B cell (primary cell): ENCODE results near the gene TXNRD1. TPM values are rescaled to one million over a fixed set of nuclear protein-coding genes. Genes with fewer than 3 reads are reported as not detected.

Source experiments
- ATAC-seq: fragments of 200-7000 bp; cut with Tn5 transposase; one replicate; pipeline ENCODE4 v1.10.0; 2021; ENCODE audit warnings: low read depth, mild to moderate bottlenecking, moderate number of reproducible peaks, moderate library complexity
- CTCF ChIA-PET: fragments of 350-600 bp; sonication (Branson Sonifier 250); formaldehyde crosslinking; loops from one replicate; lab custom pipeline; 2021; ENCODE audit warnings: antibody characterized with exemption, inconsistent platforms; lab: Charles Lee
- POLR2A ChIA-PET: fragments of 350-600 bp; sonication (Branson Sonifier 250); formaldehyde crosslinking; loops from one replicate; lab custom pipeline; 2021; ENCODE audit warnings: antibody characterized with exemption; lab: Charles Lee
- DNase-seq: peaks from one replicate; pipeline ENCODE4 v3.0.0; 2013
- H2AFZ ChIP-seq: 2 replicates; pipeline ENCODE4 v1.6.1; 2012; ENCODE audit warnings: mild to moderate bottlenecking, low read depth, low read length; ENCODE audit not compliant: insufficient read depth, poor library complexity, severe bottlenecking
- H3K27ac ChIP-seq, 2 donors: 1 replicate in 1 of 2; 2 replicates in 1 of 2; pipeline ENCODE4 v1.5.1; 2012 to 2013; ENCODE audit warnings: low read length in 2 of 2, mild to moderate bottlenecking in 2 of 2, moderate library complexity in 1 of 2
- H3K27me3 ChIP-seq, 4 experiments: fragments of 200-600 bp in 1 of 4; sonication (generic) in 1 of 4; replicated peaks in 1 of 4; 1 replicate in 2 of 4; 2 replicates in 2 of 4; pipeline versions ENCODE4 v1.6.1 to v1.7.0; 2013 to 2016; ENCODE audit warnings: low read length in 3 of 4, mild to moderate bottlenecking in 2 of 4, mixed read lengths in 1 of 4, moderate library complexity in 1 of 4; ENCODE audit not compliant: insufficient read depth in 4 of 4, control insufficient read depth in 3 of 4; ENCODE audit errors: control extremely low read depth in 1 of 4
- H3K36me3 ChIP-seq, 2 experiments: replicated peaks in 1 of 2; 1 replicate in 1 of 2; 2 replicates in 1 of 2; pipeline versions ENCODE4 v1.6.1 to v1.7.1; 2013; ENCODE audit warnings: low read length in 1 of 2; ENCODE audit not compliant: insufficient read depth in 2 of 2, control insufficient read depth in 1 of 2; ENCODE audit errors: control extremely low read depth in 1 of 2, extremely low read depth in 1 of 2
- H3K4me1 ChIP-seq, 2 donors: fragments of 200-600 bp in 1 of 2; sonication (generic) in 1 of 2; 1 replicate in 1 of 2; 2 replicates in 1 of 2; pipeline versions ENCODE4 v1.5.1 to v1.6.1; 2013 to 2017; ENCODE audit warnings: low read length in 2 of 2; ENCODE audit not compliant: control insufficient read depth in 2 of 2, insufficient read depth in 2 of 2
- H3K4me2 ChIP-seq: replicated peaks from 2 replicates; pipeline ENCODE3; 2012; ENCODE audit warnings: mild to moderate bottlenecking, low read depth, low read length; ENCODE audit not compliant: poor library complexity, severe bottlenecking
- H3K4me3 ChIP-seq, 5 experiments: fragments of 200-600 bp in 1 of 5; sonication (generic) in 1 of 5; 1 replicate in 3 of 5; 2 replicates in 2 of 5; pipeline versions ENCODE4 v1.5.1 to v1.7.0; 2011 to 2016; ENCODE audit warnings: low read length in 4 of 5, mild to moderate bottlenecking in 4 of 5, low read depth in 2 of 5, control low read depth in 1 of 5, moderate library complexity in 1 of 5; ENCODE audit not compliant: insufficient read depth in 1 of 5; ENCODE audit errors: control extremely low read depth in 1 of 5, extremely low read depth in 1 of 5
- H3K79me2 ChIP-seq: fragments of 200-600 bp; sonication (generic); one replicate; pipeline ENCODE4 v1.6.0; 2016; ENCODE audit warnings: low read length; ENCODE audit not compliant: control insufficient read depth, insufficient read depth
- H3K9ac ChIP-seq: fragments of 200-600 bp; sonication (generic); 2 replicates; pipeline ENCODE4 v1.6.1; 2017; ENCODE audit warnings: mild to moderate bottlenecking, low read length, moderate library complexity
- H3K9me3 ChIP-seq, 3 donors: one replicate each; pipeline versions ENCODE4 v1.6.1 to v1.7.1; 2013; ENCODE audit warnings: low read length in 2 of 3; ENCODE audit not compliant: control insufficient read depth in 2 of 3, insufficient read depth in 1 of 3; ENCODE audit errors: control extremely low read depth in 1 of 3
- H4K20me1 ChIP-seq: 2 replicates; pipeline ENCODE4 v1.6.0; 2012; ENCODE audit warnings: mild to moderate bottlenecking, low read length; ENCODE audit not compliant: insufficient read depth, control insufficient read depth, poor library complexity, severe bottlenecking
- H3K27ac Mint-ChIP-seq: one replicate; pipeline ENCODE4 v1.8.0; 2021; ENCODE audit warnings: mixed read lengths
- H3K27me3 Mint-ChIP-seq: one replicate; pipeline ENCODE4 v1.8.0; 2021; ENCODE audit warnings: mixed read lengths
- H3K4me1 Mint-ChIP-seq: one replicate; pipeline ENCODE4 v1.8.0; 2021; ENCODE audit warnings: mixed read lengths
- H3K4me3 Mint-ChIP-seq: one replicate; pipeline ENCODE4 v1.8.0; 2021; ENCODE audit warnings: mixed read lengths
- H3K9me3 Mint-ChIP-seq: one replicate; pipeline ENCODE4 v1.8.0; 2022; ENCODE audit warnings: mixed read lengths; ENCODE audit not compliant: insufficient read depth
- CTCF ChIP-seq: fragments of 200-600 bp; IDR thresholded peaks from one replicate; pipeline ENCODE4 v1.8.0; 2022; ENCODE audit warnings: antibody characterized with exemption, mild to moderate bottlenecking
- EZH2 ChIP-seq: IDR thresholded peaks from 2 replicates; pipeline ENCODE4 v1.6.1; 2012; ENCODE audit warnings: borderline replicate concordance, low read depth, mild to moderate bottlenecking, moderate library complexity, low read length; ENCODE audit not compliant: insufficient read depth, poor library complexity, severe bottlenecking
- WGBS: methylation state at CpG from one replicate; pipeline ENCODE4 v1.1.5; 2013; ENCODE audit warnings: missing lambda C conversion rate; ENCODE audit not compliant: insufficient coverage; 5-methylcytosine and 5-hydroxymethylcytosine counted together
- intact Hi-C: fragments of 100-400 bp; cut with micrococcal nuclease; formaldehyde crosslinking; loops from one replicate; pipeline ENCODE4 v1.10.0; 2022
- polyA plus RNA-seq: library from polyadenylated mRNA; depleted of rRNA; stranded (reverse); fragments of >200 nt; gene quantifications from 2 replicates; pipeline ENCODE4 v1.2.3, GENCODE V29; 2012
- total RNA-seq, 2 donors: library from RNA; stranded (reverse); fragments of 120-200 nt in 1 of 2; gene quantifications; 1 replicate in 1 of 2; 2 replicates in 1 of 2; pipeline versions ENCODE4 v1.2.3 to v1.2.4, GENCODE V29; 2013 to 2022

Gene TXNRD1
- total and polyA plus RNA-seq, 2 donors (not counting 1 experiment from before 2014, with no cell fraction given), result 10.1 to 44.6 TPM

GRCh38 chr12:104189915-104190555 lies 25.5 kb upstream of the TXNRD1 start:
- no peaks in the 10 kb centered on the region for H3K79me2 ChIP-seq
- H3K4me2 ChIP-seq, result no peak overlapping the region
- CTCF ChIA-PET, result no interaction called here
- H3K27ac Mint-ChIP-seq, result no peak overlapping the region
- no peak for ATAC-seq
- no peaks in the 10 kb centered on the region for H4K20me1 ChIP-seq
- H3K9me3 Mint-ChIP-seq, result no peaks in the 10 kb centered on the region
- H3K4me1 Mint-ChIP-seq, result no peaks in the 10 kb centered on the region
- H3K36me3 ChIP-seq, result no peaks in the 10 kb centered on the region
- TF ChIP-seq EZH2, result no peak
- TF ChIP-seq CTCF, result no peak
- POLR2A ChIA-PET, result no interaction called here
- H3K9ac ChIP-seq, result no peak overlapping the region
- no peak overlapping the region for H3K4me3 ChIP-seq
- WGBS, result no CpG with 5 or more reads among the region's 2 CpGs
- H3K9me3 ChIP-seq, result no peaks in the 10 kb centered on the region
- no peaks in the 10 kb centered on the region for H3K27me3 ChIP-seq
- H3K4me1 ChIP-seq, result no peaks in the 10 kb centered on the region
- H2AFZ ChIP-seq, result no peak overlapping the region
- DNase-seq, result no peak
- no peak overlapping the region for H3K27ac ChIP-seq
- intact Hi-C loops, result no loop called here
- no peak overlapping the region for H3K4me3 Mint-ChIP-seq
- H3K27me3 Mint-ChIP-seq, result peaks cover 3% of the 10 kb centered on the region

- ChIA-PET POLR2A (no interaction called here), CTCF (no interaction called here)
- H3K4me3 ChIP-seq, result no peak overlapping the region
- Mint-ChIP-seq H3K27ac (no peak overlapping the region), H3K4me1 (no peaks in the 10 kb centered on the region), H3K9me3 (no peaks in the 10 kb centered on the region), H3K27me3 (peaks cover 2% of the 10 kb centered on the region), H3K4me3 (no peak overlapping the region)
- WGBS, result 94% methylated on average over 3 of the region's 3 CpGs
- no peak overlapping the region for H2AFZ ChIP-seq
- H3K27ac ChIP-seq, result no peak overlapping the region
- TF ChIP-seq CTCF (no peak), EZH2 (no peak)
- H3K36me3 ChIP-seq, result no peaks in the 10 kb centered on the region
- H3K9me3 ChIP-seq, result no peaks in the 10 kb centered on the region
- H3K9ac ChIP-seq, result no peak overlapping the region
- H3K4me2 ChIP-seq, result no peak overlapping the region
- no peak for DNase-seq
- no peak for ATAC-seq
- H4K20me1 ChIP-seq, result no peaks in the 10 kb centered on the region
- intact Hi-C loops, result no loop called here
- H3K4me1 ChIP-seq, result no peaks in the 10 kb centered on the region
- no peaks in the 10 kb centered on the region for H3K27me3 ChIP-seq
- H3K79me2 ChIP-seq, result no peaks in the 10 kb centered on the region
These were observed 24.9 kb upstream of the TXNRD1 start for GRCh38 chr12:104190641-104191176.
